Stimulated activated CD8-positive, alpha-beta memory T cell treated with anti-CD3 and anti-CD28 coated beads, Interleukin-12 subunit alpha, Interleukin-12 subunit beta, amount 100 ng/mL, for 4 hours (primary cell): ENCODE results near the gene UTY.

Experiments used
- DNase-seq: peaks from one replicate; pipeline ENCODE4 v3.0.0-alpha.2; 2020; ENCODE audit warnings: low read depth

The UTY gene

DNA sequence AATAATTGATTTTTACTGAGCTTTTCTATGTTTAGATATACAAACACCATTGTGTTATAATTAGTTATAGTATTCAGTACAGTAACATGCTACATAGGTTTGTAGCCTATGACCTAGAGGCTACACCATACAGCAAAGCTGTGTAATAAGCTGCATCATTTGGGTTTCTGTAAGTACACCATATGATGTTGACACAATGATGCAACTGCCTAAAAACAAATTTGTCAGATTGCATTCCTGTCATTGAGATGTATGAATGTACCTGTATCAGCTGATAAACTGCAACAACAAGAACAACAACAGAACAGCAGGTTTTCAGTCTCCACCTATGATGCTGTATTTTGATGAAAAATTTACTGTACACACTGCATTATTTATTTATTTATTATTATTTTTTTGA is 64.3 kb downstream of the UTY start:
- no peak for DNase-seq

DNA sequence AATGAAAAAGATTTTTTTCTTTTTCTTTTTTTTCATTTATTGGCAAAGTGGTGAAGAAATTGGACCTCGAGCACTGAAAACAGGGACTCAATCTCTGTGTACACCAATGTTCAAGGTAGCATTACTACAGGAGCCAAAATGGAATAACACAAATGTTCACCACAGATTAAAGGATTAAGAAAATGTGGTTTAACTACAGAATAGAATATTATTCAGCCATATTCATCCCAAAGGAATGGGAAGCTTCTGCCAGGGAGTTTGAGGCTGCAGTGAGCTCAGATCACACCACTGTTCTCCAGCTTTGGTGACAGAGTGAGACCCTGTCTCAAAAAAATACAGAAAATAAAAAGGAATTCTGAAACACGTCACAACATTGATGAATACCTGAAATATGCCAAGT is 81.0 kb downstream of the UTY start:
- DNase-seq: no peak

DNA sequence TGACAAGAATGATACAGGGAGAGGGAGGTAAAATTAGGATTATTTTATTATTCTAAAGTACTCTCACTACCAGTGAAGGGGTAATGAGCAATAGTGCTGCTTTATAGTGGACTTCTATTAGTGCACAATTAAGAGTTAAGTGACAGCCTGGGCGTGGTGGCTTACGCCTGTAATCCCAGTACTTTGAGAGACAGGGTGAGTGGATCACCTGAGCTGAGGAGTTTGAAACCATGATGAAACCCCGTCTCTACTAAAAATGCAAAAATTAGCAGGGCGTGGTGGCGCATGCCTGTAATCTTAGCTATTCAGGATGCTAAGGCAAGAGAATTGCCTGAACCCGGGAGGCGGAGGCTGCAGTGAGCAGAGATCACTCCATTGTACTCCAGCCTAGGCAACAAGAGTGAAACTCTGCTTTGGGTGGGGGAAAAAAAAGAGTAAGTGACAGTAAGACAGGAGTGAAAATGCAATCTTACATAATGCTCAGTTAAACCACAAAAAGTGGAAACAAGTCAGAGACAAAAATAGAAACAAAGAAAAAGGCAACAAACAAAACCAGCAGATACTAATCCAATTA is 98.6 kb downstream of the UTY start:
- no peak for DNase-seq

DNA sequence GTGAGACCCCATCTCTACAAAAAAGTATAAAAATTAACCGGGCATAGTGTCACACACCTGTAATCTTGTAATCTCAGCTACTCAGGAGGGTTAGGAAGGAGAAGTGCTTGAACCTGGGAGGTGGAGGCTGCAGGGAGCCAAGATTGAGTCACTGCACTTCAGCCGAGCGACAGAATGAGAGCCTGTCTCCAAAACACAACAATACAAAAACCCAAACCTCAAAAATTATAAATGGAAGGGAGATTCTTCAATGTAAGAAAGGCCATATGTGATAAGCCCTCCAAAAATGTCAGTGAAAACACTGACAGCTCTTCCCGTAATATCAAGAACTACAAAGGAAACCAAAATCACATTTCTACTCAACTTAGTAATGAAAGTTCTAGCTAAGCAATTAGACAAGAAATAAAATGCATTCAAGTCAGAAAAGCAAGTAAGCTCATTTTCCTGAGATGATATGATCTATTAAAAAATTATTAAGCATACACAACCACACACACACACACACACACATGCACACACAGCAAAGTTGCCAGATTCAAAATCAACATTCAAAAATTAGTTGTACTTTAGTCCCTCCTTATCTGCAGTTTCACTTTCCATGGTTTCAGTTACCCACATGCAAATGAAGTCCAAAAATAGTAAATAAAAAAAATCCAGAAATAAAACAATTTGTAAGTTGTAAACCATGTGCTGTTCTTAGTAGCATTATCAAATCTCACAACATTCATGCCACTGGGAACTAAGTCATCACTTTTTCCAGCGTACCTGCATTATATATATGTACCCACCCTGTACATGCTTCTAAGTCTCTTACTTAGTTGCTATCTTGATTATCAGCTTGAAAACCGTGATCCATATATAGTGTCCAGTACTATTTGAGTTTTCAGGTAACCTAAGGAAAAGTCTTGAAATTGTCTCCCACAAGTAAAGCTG is 108.7 kb downstream of the UTY start:
- DNase-seq: no peak

DNA sequence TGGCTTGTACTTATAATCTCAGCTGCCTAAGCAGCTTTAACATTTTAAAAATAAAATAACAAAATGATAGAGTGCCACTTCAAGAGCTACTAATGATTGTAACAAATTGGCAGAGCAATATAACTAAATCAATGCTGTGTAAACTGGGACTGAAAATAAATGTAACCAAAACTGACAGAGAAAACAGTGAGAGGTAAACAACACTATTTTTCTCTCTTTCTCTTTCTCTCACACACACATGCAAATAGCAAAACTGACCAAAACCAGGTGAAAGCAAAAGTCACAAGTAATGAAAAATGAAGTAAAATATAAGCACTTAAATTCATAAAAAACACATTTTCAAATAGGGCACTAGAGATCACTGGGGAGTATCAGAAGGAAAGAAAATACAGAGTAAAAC is 109.6 kb downstream of the UTY start:
- no peak for DNase-seq

DNA sequence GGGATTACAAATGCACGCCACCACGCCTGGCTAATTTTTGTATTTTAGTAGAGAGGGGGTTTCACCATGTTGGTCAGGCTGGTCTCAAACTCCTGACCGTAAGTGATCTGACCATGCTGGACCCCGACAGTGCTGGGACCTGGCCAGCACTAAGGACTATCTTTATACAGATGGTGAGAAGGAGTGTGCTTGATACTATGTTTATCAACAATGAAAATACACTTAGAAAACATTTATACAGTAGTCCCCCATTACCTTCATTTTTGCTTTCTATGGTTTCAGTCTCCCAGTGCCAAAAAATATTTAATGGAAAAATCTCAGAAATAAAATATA is 111.4 kb downstream of the UTY start:
- DNase-seq: no peak

DNA sequence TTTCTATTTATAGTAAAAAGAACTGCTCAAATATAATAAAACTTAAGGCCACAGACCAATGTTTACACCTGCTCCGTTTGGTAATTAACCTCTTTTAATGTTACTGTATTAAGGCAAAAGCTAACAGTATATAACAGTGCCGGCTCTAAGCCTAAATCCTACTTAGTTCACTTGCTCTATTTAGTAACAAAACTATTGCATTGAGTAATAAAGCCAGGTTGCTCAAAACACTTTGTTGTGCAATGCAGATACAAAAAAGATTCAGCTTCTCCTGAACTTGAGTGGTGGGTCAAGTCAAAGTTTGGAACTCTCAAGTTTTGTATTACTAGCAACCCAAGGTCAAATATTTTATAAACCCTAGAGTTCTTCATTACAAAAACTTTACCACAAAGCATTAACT is 116.2 kb downstream of the UTY start:
- no peak for DNase-seq

DNA sequence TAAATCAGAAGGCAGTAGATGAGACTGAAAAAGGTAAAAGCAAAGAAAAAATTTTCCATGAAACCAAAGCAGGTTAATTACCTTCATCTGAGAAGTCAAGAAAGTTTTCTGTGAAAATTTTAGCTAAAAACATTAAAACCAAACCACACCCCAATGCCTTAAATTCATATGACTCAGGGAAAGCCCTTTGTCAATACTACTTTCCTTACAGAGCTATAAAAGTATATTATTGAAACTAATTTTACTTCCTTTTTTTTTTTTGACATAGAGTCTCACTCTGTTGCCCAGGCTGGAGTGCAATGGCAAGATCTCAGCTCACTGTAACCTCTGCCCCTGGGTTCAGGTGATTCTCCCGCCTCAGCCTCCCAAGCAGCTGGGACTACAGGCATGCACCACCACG is 117.2 kb downstream of the UTY start:
- no peak for DNase-seq

DNA sequence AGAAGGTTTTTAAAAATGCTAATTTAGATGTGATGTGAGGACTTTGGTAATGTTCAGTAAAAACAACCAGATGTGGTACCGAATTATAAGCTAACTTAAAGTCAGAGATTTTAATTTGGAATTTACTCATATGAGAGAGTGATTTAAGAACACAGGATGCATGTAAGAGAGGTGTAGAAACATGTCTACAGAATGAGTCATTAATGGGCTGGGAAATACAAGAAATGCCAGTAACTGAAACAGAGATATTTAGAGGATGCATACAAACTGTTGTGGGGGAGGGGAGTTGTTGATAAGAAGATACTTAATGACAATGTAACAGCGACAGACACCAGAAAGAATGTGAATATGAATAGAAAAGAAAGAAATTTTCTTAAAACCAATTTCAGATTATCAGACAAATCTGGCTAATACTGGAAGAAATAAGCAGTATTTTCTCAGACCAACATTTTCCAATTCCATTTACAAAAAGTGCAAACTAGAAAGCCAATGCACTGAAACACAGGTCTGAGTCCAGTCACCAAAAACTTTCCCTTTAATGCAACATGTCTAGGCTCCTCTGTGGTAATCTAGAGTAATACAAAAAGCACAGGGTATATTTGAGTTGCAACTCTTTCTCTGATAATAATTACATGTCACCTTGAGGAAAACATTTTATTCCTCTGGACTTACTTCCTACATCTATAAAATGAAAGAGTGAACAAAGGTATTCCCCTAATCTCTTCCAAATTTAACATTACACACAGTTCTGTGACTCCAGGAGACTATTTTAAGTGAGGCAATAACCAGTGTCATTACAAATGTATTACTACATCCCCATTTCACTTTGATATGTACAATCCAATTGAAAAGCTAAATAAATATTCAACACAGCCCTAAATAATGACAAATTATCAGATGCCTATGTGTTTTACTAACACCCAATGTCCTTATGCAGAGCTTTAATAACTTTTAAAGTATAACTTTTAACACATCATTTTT is 117.9 kb downstream of the UTY start:
- DNase-seq: no peak

DNA sequence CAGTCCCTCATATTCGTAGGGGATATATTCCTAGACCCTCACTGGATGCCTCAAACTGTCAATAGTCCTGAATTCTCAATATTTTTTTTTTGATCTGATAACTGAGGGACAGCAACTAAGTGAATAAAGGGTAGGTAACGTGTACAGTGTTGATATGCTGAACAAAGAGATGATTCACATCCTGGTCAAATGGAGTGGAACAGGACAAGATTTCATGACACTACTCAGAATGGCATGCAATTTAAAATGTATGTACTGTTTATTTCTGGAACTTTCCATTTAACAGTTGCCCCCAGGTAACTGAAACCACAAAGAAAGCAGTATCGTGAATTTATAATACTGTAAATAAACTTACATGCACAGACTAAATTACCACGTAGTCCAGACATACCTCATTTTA is 128.4 kb downstream of the UTY start:
- no peak for DNase-seq

DNA sequence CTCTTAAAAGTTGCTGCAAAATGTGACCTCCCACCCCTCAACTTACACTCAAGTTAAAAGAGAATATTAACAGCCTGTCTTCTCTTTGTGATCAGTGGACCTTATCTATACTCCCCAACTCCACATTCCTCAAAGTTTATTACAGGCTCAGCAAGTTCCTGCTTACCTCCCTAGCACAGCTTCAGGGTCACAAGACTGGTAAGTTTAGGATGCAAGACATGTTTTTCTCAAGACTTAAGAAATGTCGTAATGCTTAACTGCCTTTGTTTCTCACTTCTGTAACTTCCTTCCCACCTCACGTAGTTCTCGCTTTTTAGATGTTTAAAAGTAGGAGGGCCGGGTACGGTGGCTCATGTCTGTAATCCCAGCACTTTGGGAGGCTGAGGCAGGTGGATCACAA is 132.7 kb downstream of the UTY start:
- no peak for DNase-seq

DNA sequence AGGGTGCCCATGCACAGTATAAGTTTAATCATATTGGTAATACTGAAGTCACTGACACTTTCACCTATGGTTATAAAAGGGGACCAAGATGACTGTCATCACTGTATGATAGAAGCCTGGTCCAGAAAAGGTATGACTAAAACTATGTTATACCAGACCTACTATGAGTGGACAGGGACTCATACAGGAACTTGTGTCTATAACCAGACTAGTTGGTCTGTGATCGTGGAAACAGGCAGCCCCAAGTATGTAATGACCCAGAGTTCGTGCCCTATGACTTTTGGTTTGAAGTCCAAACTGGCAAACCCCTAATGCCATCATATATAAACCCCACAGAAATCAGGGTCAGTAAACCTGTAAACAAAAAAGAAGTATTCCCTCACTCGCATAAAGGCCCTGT is 134.3 kb downstream of the UTY start:
- DNase-seq: no peak

DNA sequence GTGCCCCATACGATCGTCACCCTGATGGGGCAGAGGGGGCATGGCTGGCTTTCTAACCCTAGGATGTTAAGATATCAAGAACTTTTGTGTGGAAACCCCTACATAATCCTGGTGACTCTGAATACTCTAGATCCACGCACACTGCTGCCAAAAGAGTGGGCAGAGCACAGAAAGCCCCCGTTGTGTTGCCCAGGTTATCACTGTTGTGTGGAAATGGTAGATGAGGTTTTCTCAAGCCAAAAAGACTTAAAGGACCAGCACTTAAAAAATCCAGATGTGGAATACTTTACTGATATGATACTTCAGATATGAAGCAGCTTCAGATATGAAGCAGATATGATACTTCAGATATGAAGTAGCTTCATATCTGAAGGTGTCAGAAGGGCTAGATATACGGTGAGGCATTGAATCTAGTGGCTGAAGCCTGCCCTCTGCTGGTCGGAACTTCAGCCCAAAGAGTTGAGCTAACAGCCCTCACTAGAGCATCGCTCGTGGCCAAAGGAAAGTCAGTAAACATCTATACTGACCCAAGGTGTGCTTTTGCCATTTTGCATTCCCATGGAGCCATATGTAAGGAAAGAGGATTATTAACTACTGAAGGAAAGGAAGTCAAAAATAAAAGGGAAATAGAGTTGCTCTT is 136.4 kb downstream of the UTY start:
- no peak for DNase-seq

DNA sequence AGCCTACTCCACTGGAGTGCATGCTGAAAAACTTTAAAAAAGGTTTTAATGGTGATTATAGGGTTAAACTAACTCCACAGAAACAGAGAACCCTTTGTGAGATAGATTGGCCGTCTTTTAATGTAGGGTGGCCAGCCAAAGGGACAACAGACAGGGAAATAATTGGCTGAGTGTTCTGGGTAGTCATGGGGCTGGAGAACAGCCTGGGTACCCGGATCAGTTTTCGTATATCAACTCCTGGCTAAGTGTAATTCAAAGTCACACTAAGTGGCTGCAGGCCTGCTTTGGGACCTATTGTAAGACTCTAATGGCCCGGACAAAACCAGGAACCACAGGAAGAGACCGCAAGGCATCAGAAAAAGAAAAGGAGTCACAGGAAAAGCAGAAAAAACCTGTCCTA is 139.9 kb downstream of the UTY start:
- no peak for DNase-seq

DNA sequence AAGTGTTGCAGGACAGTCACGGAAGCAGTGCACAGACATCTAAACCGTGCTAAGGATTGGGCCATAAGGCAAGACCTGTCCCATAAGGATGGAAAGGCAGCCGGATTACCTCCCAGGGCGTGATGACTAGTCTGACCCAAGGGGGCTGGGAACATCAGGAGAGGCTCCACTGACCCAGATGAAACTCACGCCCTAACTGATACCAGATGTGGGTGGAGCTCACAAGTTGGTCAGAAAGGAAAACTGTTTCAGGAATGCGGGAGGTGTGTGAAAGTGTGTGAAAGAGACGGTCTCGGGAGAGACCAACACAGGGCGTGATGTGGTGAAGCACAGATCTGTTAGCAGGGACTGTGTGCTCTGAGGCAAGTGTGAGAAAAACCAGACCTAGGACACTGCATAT is 140.5 kb downstream of the UTY start:
- DNase-seq: no peak

DNA sequence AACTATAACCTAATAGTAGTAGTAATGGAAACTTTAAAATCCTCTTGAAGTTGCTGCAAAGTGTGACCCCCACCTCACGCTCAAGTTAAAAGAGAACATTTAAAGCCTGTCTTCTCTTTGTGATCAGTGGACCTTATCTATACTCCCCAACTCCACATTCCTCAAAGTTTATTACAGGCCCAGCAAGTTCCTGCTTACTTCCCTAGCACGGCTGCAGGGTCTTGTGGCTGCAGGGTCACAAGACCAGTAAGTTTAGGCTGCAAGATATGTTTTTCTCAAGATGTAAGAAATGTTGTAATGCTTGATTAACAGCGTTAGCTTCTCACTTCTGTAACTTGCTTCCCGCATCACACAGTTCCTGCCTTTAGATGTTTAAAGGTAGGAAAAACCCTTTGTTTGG is 141.1 kb downstream of the UTY start:
- DNase-seq: no peak

DNA sequence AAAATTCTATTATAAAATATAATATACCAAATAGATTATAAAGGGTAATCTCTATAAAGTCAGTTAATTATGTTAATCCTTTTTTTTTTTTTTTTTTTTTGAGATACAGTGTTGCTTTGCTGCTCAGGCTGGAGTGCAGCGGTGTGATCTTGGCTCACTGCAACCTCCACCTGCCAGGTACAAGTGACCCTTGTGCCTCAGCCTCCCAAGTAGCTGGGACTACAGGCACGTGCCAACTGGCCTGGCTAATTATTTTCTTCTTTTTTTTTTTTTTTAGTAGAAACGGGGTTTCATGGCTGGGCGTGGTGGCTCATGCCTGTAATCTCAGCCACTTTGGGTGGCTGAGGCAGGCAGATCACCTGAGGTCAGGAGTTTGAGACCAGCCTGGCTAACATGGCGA is 141.9 kb downstream of the UTY start:
- no peak for DNase-seq

DNA sequence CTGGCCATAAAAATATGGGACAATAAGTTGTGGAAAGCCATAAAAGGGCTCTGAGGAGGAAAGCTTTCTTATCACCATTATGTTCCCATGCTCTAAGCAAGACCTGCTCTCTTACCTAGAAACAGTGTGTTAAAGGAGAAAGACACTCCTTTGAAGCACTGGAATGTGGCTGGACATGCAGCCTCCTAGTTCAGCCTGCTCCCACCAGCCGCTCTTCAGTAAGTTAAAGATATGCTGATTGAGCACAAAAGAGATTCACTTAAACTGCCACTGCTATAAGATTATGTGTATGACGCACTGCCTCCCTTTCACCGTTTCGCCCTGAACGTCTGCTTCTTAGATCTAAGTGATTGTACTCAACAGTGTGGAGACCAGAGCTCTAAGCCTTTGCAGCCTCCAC is 146.0 kb downstream of the UTY start:
- DNase-seq: no peak

DNA sequence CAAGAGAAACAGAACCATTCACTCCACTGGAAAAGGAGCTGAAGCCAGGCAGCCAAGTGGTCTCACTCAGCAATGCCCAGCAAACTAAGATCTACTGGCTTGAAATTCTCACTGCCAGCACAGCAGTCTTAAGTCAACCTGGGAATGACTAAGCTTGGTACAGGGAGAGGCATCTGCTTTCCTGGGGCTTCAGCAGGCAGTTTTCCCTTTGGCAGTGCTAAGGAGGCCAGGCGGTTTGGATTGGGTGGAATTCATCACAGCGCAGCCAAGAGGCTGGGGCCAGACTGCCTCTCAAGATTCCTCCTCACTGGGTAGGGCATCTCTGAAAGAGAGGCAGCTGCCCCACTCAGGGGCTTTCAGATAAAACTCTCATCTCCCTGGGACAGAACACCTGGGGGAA is 149.2 kb downstream of the UTY start:
- no peak for DNase-seq

DNA sequence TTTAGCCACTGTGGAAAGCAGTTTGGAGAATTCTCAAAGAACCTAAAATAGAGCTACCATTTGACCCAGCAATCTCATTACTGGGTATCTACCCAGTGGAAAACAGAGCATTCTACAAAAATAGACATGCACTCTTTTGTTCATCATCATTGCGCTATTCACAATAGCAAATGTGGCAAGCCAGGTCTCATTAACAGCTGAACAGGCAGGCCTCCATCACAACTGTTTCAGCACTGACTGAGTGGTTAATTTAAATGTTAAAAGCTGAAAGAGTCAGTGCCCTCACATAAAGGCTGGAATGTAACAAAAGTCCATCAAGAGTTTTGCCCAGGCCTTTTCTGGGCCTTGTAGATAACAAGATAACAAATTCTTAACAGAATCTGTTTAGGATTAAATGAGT is 166.9 kb downstream of the UTY start:
- no peak for DNase-seq

DNA sequence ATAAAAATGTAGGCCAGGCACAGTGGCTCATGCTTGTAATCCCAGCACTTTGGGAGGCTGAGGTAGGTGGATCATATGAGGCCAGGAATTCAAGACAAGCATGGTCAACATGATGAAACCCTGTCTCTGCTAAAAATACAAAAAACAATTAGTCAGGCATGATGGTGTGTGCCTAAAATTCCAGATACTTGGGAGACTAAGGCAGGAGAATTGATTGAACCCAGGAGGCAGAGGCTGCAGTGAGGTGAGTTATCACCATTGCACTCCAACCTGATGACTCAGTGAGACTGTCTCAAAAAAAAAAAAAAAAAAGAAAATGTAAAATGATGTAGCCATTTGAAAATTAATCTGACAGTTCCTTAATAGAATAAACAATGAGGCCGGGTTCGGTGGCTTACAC is 171.9 kb downstream of the UTY start:
- no peak for DNase-seq

DNA sequence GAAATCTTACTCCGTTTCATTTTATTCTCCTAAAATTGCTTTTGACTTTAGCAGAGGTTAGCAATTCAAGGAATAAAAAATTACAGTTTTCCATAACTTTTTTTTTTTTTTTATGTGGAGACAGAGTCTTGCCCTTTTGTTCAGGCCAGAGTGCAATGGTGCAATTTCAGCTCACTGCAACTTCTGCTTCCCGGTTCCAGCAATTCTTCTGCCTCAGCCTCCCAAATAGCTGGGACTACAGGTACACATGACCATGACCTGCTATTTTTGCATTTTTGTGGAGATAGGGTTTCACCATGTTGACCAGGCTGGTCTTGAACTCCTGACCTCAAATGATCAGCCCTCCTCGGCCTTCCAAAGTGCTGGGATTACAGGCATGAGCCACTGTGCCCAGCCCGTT is 179.0 kb downstream of the UTY start:
- no peak for DNase-seq
